HAP-1 (cell line): ENCODE data around the gene SETDB1.

Source experiments
- DNase-seq, 2 experiments: peaks; one replicate each; pipeline ENCODE4 v3.0.0-alpha.2; 2016 to 2020; ENCODE audit warnings: low spot score in 2 of 2
- H3K27me3 ChIP-seq: fragments of 250-450 bp; sonication (Bioruptor Pico); 2 replicates; pipeline ENCODE4 v1.5.1; 2020; ENCODE audit warnings: low read depth, mild to moderate bottlenecking, moderate library complexity
- H3K36me3 ChIP-seq: fragments of 250-450 bp; sonication (Bioruptor Pico); replicated peaks from 2 replicates; pipeline ENCODE4 v1.5.1; 2020; ENCODE audit warnings: mild to moderate bottlenecking
- H3K4me1 ChIP-seq: fragments of 250-450 bp; sonication (Bioruptor Pico); 2 replicates; pipeline ENCODE4 v1.5.1; 2020; ENCODE audit warnings: mild to moderate bottlenecking
- H3K4me3 ChIP-seq: fragments of 250-450 bp; sonication (Bioruptor Pico); 2 replicates; pipeline ENCODE4 v1.5.1; 2020; ENCODE audit warnings: mild to moderate bottlenecking, moderate library complexity
- H3K9me3 ChIP-seq: fragments of 250-450 bp; sonication (Bioruptor Pico); 2 replicates; pipeline ENCODE4 v1.5.1; 2020; ENCODE audit warnings: mild to moderate bottlenecking, moderate library complexity
- in situ Hi-C: fragments of 300-500 bp; cut with MboI; formaldehyde crosslinking; loops from 3 replicates; pipeline ENCODE4 v1.14.3; 2020; ENCODE audit warnings: low sequenced_read_pairs, inconsistent platforms, mixed read lengths

Gene SETDB1

DNA sequence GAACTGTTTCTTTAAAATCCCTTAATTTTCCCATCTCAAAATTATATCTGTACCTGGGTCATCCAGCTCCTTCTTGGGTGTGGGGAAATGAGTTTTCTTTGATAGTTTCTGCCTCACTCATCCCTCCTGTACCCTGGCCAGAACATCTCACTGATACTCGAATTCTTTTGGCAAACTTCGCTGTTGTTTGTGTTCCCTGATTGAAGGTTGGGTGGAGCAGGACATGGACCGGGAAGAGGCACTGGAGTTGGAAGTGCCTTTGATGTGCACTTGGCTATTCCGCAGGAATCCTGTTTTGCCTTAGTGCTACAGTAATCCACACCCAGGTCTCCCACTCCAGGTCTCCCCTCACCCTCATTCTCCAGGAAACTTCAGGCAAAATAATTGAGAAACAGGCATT lies 69.3 kb downstream of the SETDB1 start:
- no peak for DNase-seq
- no peaks in the 10 kb centered on the region for H3K9me3 ChIP-seq
- in situ Hi-C loops, result no loop called here
- H3K36me3 ChIP-seq, result peaks cover 7% of the 10 kb centered on the region; the same call in 1 of the 2 replicates
- no peaks in the 10 kb centered on the region for H3K27me3 ChIP-seq
- H3K4me1 ChIP-seq, result no peaks in the 10 kb centered on the region
- H3K4me3 ChIP-seq, result no peak overlapping the region

- in situ Hi-C loops, result no loop called here
- Histone ChIP-seq H3K4me3 (no peak overlapping the region), H3K9me3 (no peaks in the 10 kb centered on the region), H3K4me1 (no peaks in the 10 kb centered on the region), H3K27me3 (no peaks in the 10 kb centered on the region), H3K36me3 (peaks cover 7% of the 10 kb centered on the region; the same call in 1 of the 2 replicates)
- DNase-seq, result peak in 1 of 2 experiments; percentile 55
These were observed 69.7 kb downstream of the SETDB1 start for GRCh38 chr1:150995896-150996295.

GRCh38 chr1:150997126-150997872 lies 71.1 kb downstream of the SETDB1 start:
- in situ Hi-C loops, result no loop called here
- peaks cover 7% of the 10 kb centered on the region for H3K36me3 ChIP-seq
- H3K9me3 ChIP-seq, result no peaks in the 10 kb centered on the region
- no peaks in the 10 kb centered on the region for H3K4me1 ChIP-seq
- H3K4me3 ChIP-seq, result no peak overlapping the region
- no peak for DNase-seq
- H3K27me3 ChIP-seq, result no peaks in the 10 kb centered on the region

GRCh38 chr1:150997949-150998348 lies 71.8 kb downstream of the SETDB1 start:
- Histone ChIP-seq H3K27me3 (no peaks in the 10 kb centered on the region), H3K4me1 (no peaks in the 10 kb centered on the region), H3K4me3 (no peak overlapping the region), H3K9me3 (no peaks in the 10 kb centered on the region), H3K36me3 (peaks cover 7% of the 10 kb centered on the region)
- DNase-seq, result no peak
- in situ Hi-C loops, result no loop called here

DNA sequence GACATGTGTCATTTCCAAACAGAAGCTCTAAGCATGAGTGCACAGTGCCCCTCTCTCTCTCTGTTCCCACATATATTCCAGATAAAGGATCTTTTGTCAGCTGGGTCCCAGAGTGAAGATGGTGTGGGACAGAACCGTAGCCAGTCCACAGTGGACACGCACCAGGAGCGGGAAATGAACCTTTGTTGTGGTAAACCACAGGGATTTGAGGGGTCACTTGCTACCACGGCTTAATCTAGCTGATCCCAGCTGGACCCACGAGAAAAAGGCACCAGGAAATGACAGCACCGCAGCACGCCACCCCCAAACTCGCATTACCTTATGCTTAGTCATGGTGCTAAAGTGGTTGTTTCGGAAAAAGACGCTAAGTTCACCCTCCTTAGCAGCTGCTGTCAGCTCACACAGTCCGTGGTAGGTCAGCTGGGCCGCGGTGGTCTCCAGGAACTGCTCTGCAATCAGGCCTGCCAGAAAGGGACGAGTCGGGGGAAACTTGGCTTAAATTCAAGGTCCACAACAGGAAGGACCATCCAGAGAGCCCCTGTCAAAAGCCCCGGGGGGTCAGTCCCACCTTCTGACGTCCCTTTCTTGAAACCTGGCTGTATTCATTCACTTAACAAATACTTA lies 73.0 kb downstream of the SETDB1 start:
- H3K27me3 ChIP-seq, result no peaks in the 10 kb centered on the region
- no peak for DNase-seq
- H3K36me3 ChIP-seq, result peaks cover 7% of the 10 kb centered on the region
- no peaks in the 10 kb centered on the region for H3K9me3 ChIP-seq
- H3K4me1 ChIP-seq, result peaks cover 2% of the 10 kb centered on the region; the same call in 1 of the 2 replicates
- H3K4me3 ChIP-seq, result no peak overlapping the region
- in situ Hi-C loops, result no loop called here

DNA sequence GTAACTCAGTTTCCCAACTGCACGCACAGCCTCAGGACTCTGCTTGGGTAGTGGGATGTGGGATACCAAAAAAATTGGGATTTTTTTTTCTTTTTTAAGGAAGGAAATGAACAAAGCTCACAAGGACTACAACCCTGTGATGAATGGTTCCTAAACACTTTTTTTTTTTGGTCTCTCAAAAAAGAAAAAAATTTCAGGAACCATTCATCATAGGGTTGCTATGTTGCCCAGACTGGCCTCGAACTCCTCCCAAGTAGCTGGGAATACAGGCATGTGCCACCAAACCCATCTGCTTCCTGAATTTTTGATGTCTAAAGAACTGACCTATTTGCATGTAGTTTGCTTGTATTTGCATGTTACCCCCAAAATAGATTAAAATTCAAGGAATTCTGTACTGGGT lies 73.8 kb downstream of the SETDB1 start:
- in situ Hi-C loops, result no loop called here

GRCh38 chr1:151000408-151000807 lies 74.2 kb downstream of the SETDB1 start:
- Histone ChIP-seq H3K36me3 (peaks cover 7% of the 10 kb centered on the region), H3K4me1 (peaks cover 2% of the 10 kb centered on the region; the same call in 1 of the 2 replicates), H3K4me3 (no peak overlapping the region), H3K27me3 (no peaks in the 10 kb centered on the region), H3K9me3 (no peaks in the 10 kb centered on the region)
- in situ Hi-C loops, result no loop called here
- no peak for DNase-seq

More for the DNA sequence above, 73.8 kb downstream of the SETDB1 start:
- DNase-seq, result no peak
- Histone ChIP-seq H3K9me3 (no peaks in the 10 kb centered on the region), H3K4me1 (peaks cover 2% of the 10 kb centered on the region; the same call in 1 of the 2 replicates), H3K36me3 (peaks cover 7% of the 10 kb centered on the region), H3K4me3 (no peak overlapping the region), H3K27me3 (no peaks in the 10 kb centered on the region)

DNA sequence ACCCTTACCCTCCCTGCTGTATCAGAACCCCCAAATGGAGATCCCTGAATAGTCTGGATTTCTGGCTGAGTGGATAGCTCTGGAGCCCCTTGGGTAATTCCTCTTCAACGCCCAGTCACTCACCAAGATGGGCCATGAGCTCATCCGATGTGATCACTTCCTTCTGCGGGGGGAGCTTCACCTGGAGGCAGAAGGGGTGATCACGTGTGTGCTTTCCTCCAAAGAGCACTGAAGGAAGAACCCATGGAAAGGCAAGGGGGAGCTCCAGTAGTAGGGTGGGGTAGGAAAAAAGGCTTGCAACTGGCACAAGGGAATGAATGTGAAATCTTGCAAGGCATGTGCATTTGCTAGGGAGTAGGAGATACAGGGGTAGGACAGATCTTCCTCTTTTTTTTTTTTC lies 75.4 kb downstream of the SETDB1 start:
- in situ Hi-C loops, result no loop called here
- no peaks in the 10 kb centered on the region for H3K27me3 ChIP-seq
- DNase-seq, result no peak
- H3K4me1 ChIP-seq, result peaks cover 4% of the 10 kb centered on the region
- no peaks in the 10 kb centered on the region for H3K9me3 ChIP-seq
- H3K4me3 ChIP-seq, result no peak overlapping the region
- H3K36me3 ChIP-seq, result peaks cover 7% of the 10 kb centered on the region

DNA sequence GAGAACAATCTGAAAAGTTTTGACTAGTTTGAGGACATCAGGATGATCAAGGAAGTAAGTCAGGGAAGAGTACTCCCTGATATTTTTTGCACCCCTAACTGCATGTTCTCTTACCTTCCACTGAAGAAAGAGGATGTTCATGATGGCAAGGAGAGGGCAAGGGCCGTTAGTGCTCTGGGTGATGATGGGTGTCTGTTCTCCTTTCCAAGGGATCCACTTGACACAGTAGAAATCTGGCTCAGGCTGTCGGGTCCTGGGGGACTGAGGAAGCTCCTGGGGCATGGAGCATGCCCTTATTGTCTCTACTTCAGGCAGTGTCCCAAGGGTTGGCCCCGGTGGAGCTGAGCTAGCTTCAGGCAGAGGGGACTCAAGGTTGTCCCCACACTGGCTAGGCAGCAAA lies 75.9 kb downstream of the SETDB1 start:
- H3K4me3 ChIP-seq, result no peak overlapping the region
- in situ Hi-C loops, result no loop called here
- H3K27me3 ChIP-seq, result no peaks in the 10 kb centered on the region
- H3K4me1 ChIP-seq, result peaks cover 7% of the 10 kb centered on the region
- peaks cover 7% of the 10 kb centered on the region for H3K36me3 ChIP-seq
- H3K9me3 ChIP-seq, result no peaks in the 10 kb centered on the region
- no peak for DNase-seq

GRCh38 chr1:151002611-151003010 lies 76.4 kb downstream of the SETDB1 start:
- Histone ChIP-seq H3K27me3 (no peaks in the 10 kb centered on the region), H3K4me1 (peaks cover 12% of the 10 kb centered on the region), H3K9me3 (no peaks in the 10 kb centered on the region), H3K4me3 (no peak overlapping the region), H3K36me3 (peaks cover 3% of the 10 kb centered on the region)
- in situ Hi-C loops, result no loop called here
- no peak for DNase-seq

GRCh38 chr1:151003180-151003579 lies 77.0 kb downstream of the SETDB1 start:
- H3K4me1 ChIP-seq, result peaks cover 16% of the 10 kb centered on the region

GRCh38 chr1:151005729-151006319 lies 79.7 kb downstream of the SETDB1 start:
- peak overlapping the region; percentile 25 for H3K4me3 ChIP-seq
- H3K36me3 ChIP-seq, result no peaks in the 10 kb centered on the region; the same call in 1 of the 2 replicates
- H3K27me3 ChIP-seq, result no peaks in the 10 kb centered on the region
- H3K4me1 ChIP-seq, result peaks cover 22% of the 10 kb centered on the region
- in situ Hi-C loops, result no loop called here
- no peak for DNase-seq
- H3K9me3 ChIP-seq, result no peaks in the 10 kb centered on the region

More at GRCh38 chr1:151003180-151003579, 77.0 kb downstream of the SETDB1 start:
- H3K4me3 ChIP-seq, result no peak overlapping the region
- no peaks in the 10 kb centered on the region; the same call in 1 of the 2 replicates for H3K36me3 ChIP-seq
- no peaks in the 10 kb centered on the region for H3K27me3 ChIP-seq
- no peak for DNase-seq
- no peaks in the 10 kb centered on the region for H3K9me3 ChIP-seq
- in situ Hi-C loops, result no loop called here

DNA sequence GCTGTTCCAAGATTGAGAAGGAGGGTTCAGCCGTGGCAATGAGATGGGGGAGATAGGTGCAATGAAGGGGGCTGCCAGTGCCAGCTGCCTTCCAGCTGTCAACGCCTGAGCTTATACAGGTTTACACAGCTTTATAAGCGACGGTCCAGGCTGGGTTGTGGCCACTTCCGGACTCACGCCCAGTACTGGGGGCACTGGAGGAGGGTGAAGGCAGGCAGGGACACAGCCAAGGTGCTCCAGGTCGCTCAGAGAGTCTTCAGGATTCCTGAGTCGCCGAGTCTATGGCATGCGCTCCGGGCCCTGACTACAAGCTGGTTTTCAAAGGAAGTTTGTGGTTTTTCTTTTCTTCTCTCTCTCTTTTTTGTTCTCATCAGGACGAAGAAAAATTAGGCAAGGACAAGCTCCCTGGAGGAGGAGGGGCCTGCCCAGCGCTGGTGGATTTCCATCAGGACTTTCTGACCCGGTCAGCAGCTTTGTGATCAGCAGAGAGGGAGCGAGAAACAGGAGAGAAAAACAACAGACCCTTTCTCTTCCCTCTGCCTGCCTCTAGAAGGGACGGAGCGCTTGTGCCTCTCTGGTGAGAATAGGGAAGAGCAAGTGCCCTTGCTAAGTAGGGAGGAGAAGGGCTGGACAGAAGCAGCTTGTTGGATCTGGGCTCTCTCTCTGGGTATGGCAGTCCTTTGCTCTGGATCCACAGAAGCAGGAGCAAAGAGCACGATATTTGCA lies 80.3 kb downstream of the SETDB1 start, which contains the start of gene MINDY1:
MINDY1 (minus strand) TSS at position 576 of the 726 bp plus-strand sequence. CDS start 4,285 bp downstream, outside the sequence.
- H3K36me3 ChIP-seq, result no peaks in the 10 kb centered on the region; the same call in 1 of the 2 replicates
- no peaks in the 10 kb centered on the region for H3K27me3 ChIP-seq
- peaks cover 22% of the 10 kb centered on the region for H3K4me1 ChIP-seq
- H3K9me3 ChIP-seq, result no peaks in the 10 kb centered on the region
- H3K4me3 ChIP-seq, result peak within 1 kb of the TSS; percentile 60
- in situ Hi-C loops, result no loop called here
- peak; percentile 83 to 88 for DNase-seq
